Measurements from ENCODE around the gene TBC1D3H.
"Not testable (repeated sequence)": the region's sequence is repeated elsewhere in the genome, so short reads cannot be mapped to it uniquely, and the experiment has no call there.

DNA sequence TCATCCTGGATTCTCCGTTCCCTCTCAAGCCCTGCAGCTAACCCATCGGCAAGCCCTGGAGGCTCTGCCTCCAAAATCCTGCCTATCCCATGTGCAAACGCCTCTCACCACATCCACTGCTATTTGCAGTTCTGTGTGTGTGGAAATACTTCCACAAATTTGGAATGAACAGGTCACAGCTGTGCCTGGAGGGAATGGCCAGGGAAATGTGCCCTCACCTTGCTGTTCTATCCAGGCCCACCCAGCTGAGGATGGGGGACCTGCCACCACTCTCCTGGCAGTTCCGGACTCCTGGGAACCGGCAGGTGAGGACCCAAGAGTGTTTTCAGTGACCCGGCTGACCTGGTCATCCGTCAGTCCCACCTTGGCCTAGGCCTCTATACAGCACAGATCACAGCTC is 12.3 kb downstream of the TBC1D3H start:
- TF ChIP-seq, protein P1, sequence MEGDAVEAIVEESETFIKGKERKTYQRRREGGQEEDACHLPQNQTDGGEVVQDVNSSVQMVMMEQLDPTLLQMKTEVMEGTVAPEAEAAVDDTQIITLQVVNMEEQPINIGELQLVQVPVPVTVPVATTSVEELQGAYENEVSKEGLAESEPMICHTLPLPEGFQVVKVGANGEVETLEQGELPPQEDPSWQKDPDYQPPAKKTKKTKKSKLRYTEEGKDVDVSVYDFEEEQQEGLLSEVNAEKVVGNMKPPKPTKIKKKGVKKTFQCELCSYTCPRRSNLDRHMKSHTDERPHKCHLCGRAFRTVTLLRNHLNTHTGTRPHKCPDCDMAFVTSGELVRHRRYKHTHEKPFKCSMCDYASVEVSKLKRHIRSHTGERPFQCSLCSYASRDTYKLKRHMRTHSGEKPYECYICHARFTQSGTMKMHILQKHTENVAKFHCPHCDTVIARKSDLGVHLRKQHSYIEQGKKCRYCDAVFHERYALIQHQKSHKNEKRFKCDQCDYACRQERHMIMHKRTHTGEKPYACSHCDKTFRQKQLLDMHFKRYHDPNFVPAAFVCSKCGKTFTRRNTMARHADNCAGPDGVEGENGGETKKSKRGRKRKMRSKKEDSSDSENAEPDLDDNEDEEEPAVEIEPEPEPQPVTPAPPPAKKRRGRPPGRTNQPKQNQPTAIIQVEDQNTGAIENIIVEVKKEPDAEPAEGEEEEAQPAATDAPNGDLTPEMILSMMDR (IDR thresholded peaks at IDR 0.05): not testable (repeated sequence)
- not testable (repeated sequence) for TF ChIP-seq POLR2AphosphoS5, POLR2A (IDR thresholded peaks at IDR 0.05)
